Fibroblast of peridontal ligament (primary cell): ENCODE measurements around the gene FBN1.

Source experiments
- DNase-seq: peaks from one replicate; pipeline ENCODE4 v3.0.0-alpha.2; 2010; ENCODE audit errors: extremely low read depth

The FBN1 gene

GRCh38 chr15:48469681-48470080 lies 175.8 kb downstream of the FBN1 start:
- DNase-seq, result no peak

- DNase-seq, result peak; percentile 50
Observed at GRCh38 chr15:48469271-48469670, 176.2 kb downstream of the FBN1 start.

- DNase-seq, result no peak
Observed at GRCh38 chr15:48467801-48468200, 177.7 kb downstream of the FBN1 start.

- no peak for DNase-seq
Observed at GRCh38 chr15:48466820-48467219, 178.7 kb downstream of the FBN1 start.

- DNase-seq, result no peak
Observed at GRCh38 chr15:48466079-48466478, 179.4 kb downstream of the FBN1 start.

GRCh38 chr15:48465410-48465809 lies 180.1 kb downstream of the FBN1 start:
- no peak for DNase-seq

GRCh38 chr15:48463366-48463880 lies 182.1 kb downstream of the FBN1 start:
- no peak for DNase-seq

GRCh38 chr15:48462688-48463087 lies 182.8 kb downstream of the FBN1 start:
- no peak for DNase-seq

- peak; percentile 95 for DNase-seq
Observed at GRCh38 chr15:48459571-48460442, 185.7 kb downstream of the FBN1 start.

GRCh38 chr15:48458876-48459275 lies 186.6 kb downstream of the FBN1 start:
- peak; percentile 77 for DNase-seq

- DNase-seq, result no peak
Observed at GRCh38 chr15:48456134-48456533, 189.4 kb downstream of the FBN1 start.

GRCh38 chr15:48451736-48452135 lies 193.8 kb downstream of the FBN1 start:
- DNase-seq, result no peak

- DNase-seq, result no peak
Observed at GRCh38 chr15:48451241-48451640, 194.3 kb downstream of the FBN1 start.

GRCh38 chr15:48449734-48450133 lies 195.8 kb downstream of the FBN1 start:
- DNase-seq, result peak; percentile 52

GRCh38 chr15:48447657-48448056 lies 197.9 kb downstream of the FBN1 start:
- peak; percentile 75 for DNase-seq

GRCh38 chr15:48447058-48447457 lies 198.5 kb downstream of the FBN1 start:
- DNase-seq, result no peak

GRCh38 chr15:48442011-48442410 lies 203.5 kb downstream of the FBN1 start:
- no peak for DNase-seq

- peak; percentile 97 for DNase-seq
Observed at GRCh38 chr15:48440084-48440483, 205.4 kb downstream of the FBN1 start.

GRCh38 chr15:48437178-48437577 lies 208.3 kb downstream of the FBN1 start:
- peak; percentile 51 for DNase-seq

- DNase-seq, result peak; percentile 50
Observed at GRCh38 chr15:48435321-48435720, 210.2 kb downstream of the FBN1 start.

- peak; percentile 88 for DNase-seq
Observed at GRCh38 chr15:48433226-48433886, 212.2 kb downstream of the FBN1 start.

- no peak for DNase-seq
Observed at GRCh38 chr15:48432688-48433087, 212.8 kb downstream of the FBN1 start.
